Measurements from ENCODE around the gene CLDND2.
A peak's percentile ranks its signal among the peaks of the same experiment; 100 is the strongest.

CLDND2 gene

DNA sequence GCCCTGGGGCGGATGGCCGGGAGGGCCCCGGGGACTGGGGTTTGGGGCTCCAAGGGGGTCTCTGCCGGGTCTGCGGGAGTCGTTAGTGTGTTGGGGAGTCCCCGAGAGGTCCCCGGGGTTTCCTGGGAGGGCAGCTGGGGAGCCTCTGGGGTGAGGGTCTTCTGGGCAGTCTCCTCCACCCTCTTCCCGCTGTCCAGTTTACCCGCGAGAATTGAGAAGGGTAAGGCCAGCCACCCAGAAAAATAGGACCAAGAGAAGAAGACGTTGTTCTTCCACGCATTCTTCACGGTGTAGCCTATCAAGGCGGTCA lies 1.6 kb downstream of the CLDND2 start:
- peak overlapping the region; percentile 91 for H3K27ac Mint-ChIP-seq
- no peaks in the 10 kb centered on the region for H3K36me3 Mint-ChIP-seq
- H3K4me1 Mint-ChIP-seq = peaks cover 72% of the 10 kb centered on the region
- H3K4me3 Mint-ChIP-seq = peak overlapping the region; percentile 100
- no peaks in the 10 kb centered on the region for H3K27me3 Mint-ChIP-seq
- no peaks in the 10 kb centered on the region for H3K9me3 Mint-ChIP-seq

DNA sequence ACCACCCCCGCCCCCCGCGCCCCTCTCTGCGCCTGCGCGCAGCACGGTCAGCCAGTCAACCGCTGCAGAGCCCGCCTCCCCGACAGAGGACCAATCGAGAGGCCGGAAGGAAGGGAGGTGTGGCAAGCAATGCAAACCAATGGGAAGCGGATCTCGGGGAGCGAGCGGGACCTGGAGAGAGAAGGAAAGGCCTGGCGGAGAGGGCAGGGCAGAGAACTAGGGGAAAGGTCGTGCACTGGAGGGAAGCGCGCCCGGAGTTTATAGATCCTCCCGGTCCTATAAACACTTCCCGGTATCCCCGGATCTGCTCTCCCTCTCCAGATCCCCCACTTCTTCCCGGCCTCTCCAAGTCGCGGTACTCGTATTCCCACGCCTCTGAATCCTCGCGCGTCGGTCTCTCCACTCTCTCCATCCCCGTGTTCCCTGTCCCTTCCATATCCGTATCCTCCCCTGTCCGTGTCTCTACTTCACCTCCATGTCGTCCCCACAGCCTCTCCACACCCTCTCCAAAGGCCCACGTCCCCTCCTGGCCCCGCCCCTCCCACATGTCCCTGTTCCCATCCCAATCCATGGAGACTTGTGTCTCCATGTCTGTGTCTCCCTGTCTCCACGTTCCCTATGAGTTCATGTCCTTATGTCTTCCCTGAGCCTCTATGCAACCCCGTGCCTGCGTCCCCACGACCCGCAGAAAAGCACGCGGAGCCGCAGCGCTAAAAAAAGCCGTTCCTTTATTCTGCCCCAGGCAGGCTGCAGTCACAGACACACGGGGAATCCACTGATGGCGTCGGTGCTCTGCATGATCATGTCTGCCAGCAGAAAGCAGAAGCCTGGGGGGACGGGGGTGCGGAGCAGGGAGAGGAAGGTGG lies 2.2 kb downstream of the CLDND2 start:
- no peaks in the 10 kb centered on the region for H3K36me3 Mint-ChIP-seq
- H3K27ac Mint-ChIP-seq = peak overlapping the region; percentile 91
- no peaks in the 10 kb centered on the region for H3K27me3 Mint-ChIP-seq
- no peaks in the 10 kb centered on the region for H3K9me3 Mint-ChIP-seq
- peak overlapping the region; percentile 100 for H3K4me3 Mint-ChIP-seq
- H3K4me1 Mint-ChIP-seq = peaks cover 70% of the 10 kb centered on the region

DNA sequence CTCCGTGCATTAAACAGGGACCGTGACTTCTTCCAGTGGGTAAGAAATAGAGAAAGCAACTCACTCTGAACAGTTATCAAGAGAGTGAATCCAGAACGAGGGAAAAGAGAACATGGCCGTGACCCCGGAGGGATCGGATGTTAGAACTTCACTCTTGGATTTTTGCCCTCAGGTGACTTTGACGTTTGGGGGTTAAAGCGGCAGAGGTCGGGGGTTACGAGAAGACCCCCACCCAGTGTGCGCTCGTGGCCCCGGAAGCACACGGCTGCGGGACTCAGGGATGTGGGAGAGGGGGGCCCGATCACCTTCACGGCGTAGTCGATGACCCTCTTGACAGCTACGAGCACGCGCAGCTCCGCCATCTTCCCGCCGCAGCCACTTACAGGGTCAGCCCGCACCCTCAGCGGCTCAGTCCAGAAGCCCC lies 2.8 kb downstream of the CLDND2 start, which contains the start of gene ETFB:
Gene ETFB, minus strand, starts transcription at position 424 of the 424 bp plus-strand sequence. Its CDS starts 62 bp downstream, at position 362.
- Mint-ChIP-seq H3K4me3 (peak within 1 kb of the TSS; percentile 100), H3K9me3 (no peaks in the 10 kb centered on the region), H3K36me3 (no peaks in the 10 kb centered on the region), H3K4me1 (peaks cover 64% of the 10 kb centered on the region), H3K27ac (peak within 1 kb of the TSS; percentile 97), H3K27me3 (no peaks in the 10 kb centered on the region)

DNA sequence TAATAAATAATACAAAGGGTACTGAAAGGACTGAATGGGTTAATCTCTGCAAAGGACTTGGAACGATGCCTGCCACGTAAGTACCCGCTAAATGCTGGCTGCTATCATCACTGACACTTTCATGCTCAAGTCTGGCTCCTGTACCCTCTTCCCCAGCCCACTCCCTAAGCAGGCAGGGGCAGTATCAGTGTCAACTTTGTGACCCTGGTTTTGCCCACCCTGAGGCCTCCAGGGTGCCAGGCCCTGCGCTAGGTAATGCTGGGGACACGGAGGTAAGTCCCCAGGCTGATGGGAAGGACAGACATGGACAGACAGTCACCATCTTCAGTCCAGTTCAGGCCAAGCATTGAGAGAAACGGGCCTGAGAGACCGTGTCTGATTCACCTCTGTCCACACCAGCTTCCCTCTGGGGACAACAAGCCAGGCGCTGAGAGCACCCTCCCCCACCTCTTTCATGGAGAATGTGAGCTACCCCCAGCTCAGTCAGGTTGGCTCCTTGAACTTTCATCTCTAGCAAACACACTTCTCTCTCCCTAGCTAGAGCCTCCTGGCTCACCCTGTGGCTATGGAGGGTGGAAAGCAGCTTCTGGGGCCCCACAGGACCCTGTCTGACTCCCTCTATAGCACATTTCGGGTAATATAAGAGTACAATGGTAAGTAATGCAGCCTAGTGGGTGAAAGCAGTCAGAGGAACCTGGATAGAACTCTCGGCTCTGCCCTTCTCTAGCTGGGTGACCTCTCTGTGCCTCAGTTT lies 3.4 kb downstream of the CLDND2 start:
- peak overlapping the region; percentile 100 for H3K4me3 Mint-ChIP-seq
- peak overlapping the region; percentile 97 for H3K27ac Mint-ChIP-seq
- H3K36me3 Mint-ChIP-seq = no peaks in the 10 kb centered on the region
- no peaks in the 10 kb centered on the region for H3K9me3 Mint-ChIP-seq
- H3K4me1 Mint-ChIP-seq = peaks cover 58% of the 10 kb centered on the region
- no peaks in the 10 kb centered on the region for H3K27me3 Mint-ChIP-seq

DNA sequence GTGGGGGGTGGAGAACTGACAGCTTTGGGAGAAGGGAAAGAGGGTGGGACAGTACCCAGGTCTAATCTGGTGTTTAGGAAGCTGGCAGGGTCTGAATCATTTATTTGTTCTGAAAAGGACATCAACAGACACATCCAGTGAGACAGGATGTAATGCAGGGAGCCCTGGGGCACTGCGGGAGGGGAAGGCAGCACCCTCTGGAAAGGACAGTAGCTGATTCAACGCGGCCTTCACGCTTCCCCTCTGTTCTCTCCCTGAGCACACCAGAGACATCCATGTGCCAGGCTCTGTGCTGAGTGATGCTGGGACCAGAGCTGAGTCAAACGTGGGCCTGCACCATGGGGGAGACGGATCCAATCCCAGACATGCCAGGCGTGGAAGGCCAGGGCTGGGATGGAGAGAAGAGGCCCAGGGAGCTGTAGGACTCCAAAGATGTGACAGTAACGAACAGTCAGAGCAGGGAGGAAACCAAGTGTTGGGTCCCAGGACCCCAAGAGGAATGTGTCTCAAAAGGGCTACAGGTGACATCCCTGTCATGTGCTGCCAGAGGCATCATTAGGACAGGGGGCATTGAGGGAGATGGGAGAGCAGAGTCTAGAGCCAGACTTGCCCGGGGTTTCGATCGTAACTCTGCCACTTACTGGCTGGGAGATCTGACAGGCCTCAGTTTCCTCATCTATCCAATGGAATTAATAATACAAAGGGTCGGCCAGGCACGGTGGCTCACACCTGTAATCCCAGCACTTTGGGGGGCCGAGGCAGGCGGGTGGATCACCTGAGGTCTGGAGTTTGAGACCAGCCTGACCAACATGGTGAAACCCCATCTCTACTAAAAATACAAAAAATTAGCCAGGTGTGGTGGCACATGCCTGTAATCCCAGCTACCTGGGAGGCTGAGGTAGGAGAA lies 4.3 kb downstream of the CLDND2 start:
- peak overlapping the region; percentile 82 for H3K27ac Mint-ChIP-seq
- peak overlapping the region; percentile 52 for H3K4me3 Mint-ChIP-seq
- H3K27me3 Mint-ChIP-seq = no peaks in the 10 kb centered on the region
- peaks cover 56% of the 10 kb centered on the region for H3K4me1 Mint-ChIP-seq
- H3K36me3 Mint-ChIP-seq = no peaks in the 10 kb centered on the region
- no peaks in the 10 kb centered on the region for H3K9me3 Mint-ChIP-seq

DNA sequence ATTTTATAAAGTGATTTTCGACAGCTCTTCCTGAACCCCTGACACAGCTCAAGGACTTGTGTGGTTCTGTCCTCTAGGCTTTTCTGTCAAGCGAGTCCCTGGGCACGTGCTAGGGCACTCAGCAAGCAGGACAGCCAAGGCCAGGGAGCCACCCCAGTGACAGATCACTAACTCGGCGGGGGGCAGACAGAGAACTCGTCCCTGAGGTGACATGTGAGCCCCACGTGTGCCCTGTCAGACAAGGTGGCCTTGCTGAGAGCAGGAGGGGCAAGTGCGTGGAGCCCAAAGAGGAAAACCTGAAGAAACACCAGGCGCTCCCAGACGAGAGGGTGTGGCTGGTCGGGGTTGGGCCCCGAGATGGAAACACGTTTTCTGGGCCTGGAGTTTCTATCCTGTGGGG lies 7.6 kb downstream of the CLDND2 start:
- Mint-ChIP-seq H3K9me3 (no peaks in the 10 kb centered on the region), H3K36me3 (no peaks in the 10 kb centered on the region), H3K4me3 (no peak overlapping the region), H3K27ac (no peak overlapping the region), H3K27me3 (no peaks in the 10 kb centered on the region), H3K4me1 (peaks cover 48% of the 10 kb centered on the region)

DNA sequence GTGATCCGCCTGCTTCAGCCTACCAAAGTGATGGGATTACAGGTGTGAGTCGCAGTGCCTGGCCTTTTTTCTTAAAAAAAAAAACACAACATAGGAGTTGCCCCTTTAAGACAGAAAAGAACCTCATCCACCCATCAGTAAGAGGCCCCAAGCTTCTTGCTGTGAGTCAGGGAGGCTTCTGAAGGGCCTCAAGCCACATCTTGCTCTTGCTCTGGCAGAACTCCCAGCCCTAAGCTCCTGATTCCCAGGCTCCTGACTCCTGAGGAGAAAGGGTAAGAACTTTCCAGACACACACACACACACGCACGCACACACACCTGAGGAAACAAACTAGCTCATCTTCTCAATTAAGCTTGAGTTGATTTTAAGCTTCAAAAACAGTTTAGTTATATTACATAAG lies 9.5 kb downstream of the CLDND2 start:
- Mint-ChIP-seq H3K27ac (no peak overlapping the region), H3K36me3 (no peaks in the 10 kb centered on the region), H3K4me1 (peaks cover 48% of the 10 kb centered on the region), H3K27me3 (no peaks in the 10 kb centered on the region), H3K4me3 (no peak overlapping the region), H3K9me3 (no peaks in the 10 kb centered on the region)

DNA sequence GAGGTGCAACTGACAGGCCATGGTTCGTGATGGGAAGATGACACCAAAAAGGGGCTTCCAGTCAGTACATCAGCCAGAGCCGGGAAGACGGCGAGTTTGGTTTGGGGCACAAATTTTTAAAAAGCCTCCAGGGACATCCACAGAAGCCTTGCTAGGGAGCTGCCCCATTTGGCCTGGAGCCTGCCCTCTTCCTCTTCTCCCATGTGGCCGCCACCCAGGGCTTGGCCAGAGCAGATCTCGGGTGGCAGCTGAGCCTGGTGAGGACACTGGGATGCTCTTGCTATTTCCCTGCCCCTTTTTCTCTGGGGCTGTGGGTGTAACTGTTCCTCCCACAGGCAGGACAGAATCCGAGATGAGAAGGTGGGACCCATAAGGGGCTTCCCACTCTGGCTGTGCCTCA lies 10.9 kb downstream of the CLDND2 start:
- no peak overlapping the region for H3K27ac Mint-ChIP-seq
- H3K4me1 Mint-ChIP-seq = peaks cover 39% of the 10 kb centered on the region
- no peaks in the 10 kb centered on the region for H3K9me3 Mint-ChIP-seq
- no peak overlapping the region for H3K4me3 Mint-ChIP-seq
- H3K27me3 Mint-ChIP-seq = no peaks in the 10 kb centered on the region
- H3K36me3 Mint-ChIP-seq = no peaks in the 10 kb centered on the region

DNA sequence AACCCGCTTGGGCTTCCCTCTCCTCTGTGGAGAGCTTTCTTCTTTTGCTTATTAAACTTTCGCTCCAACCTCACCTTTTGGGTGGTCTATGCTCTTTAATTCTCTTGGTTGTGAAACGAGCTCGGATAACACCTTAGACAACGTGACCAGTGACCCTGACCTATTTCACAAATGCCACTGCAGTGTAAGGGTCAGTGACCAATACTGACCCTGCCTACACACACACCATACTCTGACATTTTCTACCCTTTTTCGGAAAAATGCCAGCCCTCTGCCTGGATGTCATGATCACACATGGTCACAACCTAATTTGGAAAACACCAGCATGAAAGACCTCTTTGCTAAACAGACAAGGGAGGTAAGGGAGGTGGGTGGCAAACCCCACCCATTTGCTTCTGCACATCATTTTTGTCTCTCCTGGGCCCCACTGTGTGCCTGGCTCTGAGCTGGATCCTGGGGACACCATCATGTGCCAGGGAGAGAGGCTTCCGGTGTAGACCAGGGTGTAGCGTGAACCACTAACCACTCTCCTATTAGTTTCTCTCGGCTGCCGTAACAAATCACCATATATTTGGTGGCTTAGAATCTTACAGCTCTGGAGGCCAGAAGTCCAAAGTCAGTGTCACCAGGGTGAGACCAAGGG lies 12.5 kb downstream of the CLDND2 start:
- Mint-ChIP-seq H3K27me3 (no peaks in the 10 kb centered on the region), H3K4me3 (no peak overlapping the region), H3K4me1 (peaks cover 28% of the 10 kb centered on the region), H3K9me3 (no peaks in the 10 kb centered on the region), H3K36me3 (peaks cover 7% of the 10 kb centered on the region), H3K27ac (no peak overlapping the region)

DNA sequence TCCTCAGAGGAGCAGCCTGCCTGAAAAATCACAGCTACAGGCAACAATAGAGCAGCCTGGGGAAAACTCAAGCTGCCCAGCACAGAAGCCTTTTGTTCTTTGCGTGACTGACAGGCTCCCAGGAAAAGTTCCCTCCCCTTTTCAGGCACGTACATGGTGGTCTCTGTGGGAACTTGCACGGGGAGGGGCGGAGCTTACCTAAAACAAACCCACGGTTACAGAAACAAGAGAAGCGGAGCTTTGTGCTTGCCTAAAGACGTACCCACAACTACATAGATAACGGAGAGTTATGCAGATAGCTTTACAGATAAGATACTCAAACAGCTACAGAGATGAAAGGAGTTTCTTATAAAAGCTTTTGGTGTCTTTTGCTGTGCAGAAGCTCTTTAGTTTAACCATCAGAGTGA lies 14.1 kb downstream of the CLDND2 start:
- Mint-ChIP-seq H3K27me3 (no peaks in the 10 kb centered on the region), H3K4me3 (peak overlapping the region; percentile 1), H3K4me1 (peaks cover 28% of the 10 kb centered on the region), H3K27ac (peak overlapping the region; percentile 12), H3K36me3 (peaks cover 7% of the 10 kb centered on the region), H3K9me3 (no peaks in the 10 kb centered on the region)

DNA sequence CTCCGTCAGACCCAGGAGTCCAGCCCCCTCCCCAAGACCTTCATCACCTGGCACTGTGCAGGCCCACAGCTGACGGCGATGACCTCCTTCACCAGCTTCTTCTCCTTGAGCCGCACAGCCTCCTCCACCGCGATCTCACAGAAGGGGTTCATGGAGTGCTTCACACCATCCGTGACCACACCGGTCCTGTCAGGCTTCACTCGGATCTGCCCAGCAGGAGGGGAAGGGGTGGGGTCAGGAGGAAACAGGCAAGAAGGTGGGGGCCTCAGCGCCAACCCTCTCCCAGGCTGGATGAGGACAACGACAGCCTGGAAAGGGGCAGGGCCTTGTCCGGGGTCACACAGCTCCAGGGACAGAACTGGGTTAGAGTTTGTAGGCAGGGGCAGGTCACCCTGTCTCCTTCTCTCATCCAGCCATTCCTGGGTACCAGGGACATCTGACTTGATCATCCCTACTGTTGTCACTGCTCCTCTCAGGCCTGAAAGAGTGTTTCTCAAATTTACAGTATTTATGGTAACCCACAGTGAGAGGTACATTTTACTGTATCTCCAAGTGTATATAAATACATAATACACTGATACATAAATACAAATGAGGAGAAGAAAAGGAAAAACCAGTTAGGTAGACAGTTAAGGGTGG lies 14.6 kb downstream of the CLDND2 start:
- Mint-ChIP-seq H3K27ac (peak overlapping the region; percentile 68), H3K36me3 (peaks cover 7% of the 10 kb centered on the region), H3K27me3 (no peaks in the 10 kb centered on the region), H3K4me1 (peaks cover 24% of the 10 kb centered on the region), H3K9me3 (no peaks in the 10 kb centered on the region), H3K4me3 (no peak overlapping the region)

DNA sequence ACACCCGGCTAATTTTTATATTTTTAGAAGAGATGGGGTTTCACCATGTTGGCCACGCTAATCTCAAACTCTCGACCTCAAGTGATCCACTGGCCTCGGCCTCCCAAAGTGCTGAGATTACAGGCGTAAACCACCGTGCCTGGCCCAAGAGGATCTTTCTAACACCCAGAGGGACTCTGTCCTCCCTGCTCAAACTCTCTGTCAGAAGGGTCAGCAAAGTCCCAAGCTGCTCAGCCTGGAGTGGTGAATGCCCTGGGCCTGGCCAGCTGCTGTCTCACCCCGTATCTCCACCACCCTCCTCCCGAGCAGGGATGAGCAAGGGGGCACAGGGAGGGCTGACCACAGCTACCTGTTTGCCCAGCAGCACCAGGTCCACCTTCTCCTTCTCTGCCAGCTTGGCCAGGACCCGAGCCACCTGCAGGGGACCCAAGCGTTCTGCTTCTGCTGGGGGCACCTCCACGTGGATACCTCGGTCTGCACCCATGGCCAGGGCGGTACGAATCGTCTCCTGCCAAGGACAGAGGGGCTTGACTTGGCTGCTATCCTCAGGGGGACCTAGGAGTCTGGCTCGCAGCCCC lies 15.9 kb downstream of the CLDND2 start:
- H3K4me1 Mint-ChIP-seq = peaks cover 24% of the 10 kb centered on the region
- peaks cover 7% of the 10 kb centered on the region for H3K36me3 Mint-ChIP-seq
- H3K27ac Mint-ChIP-seq = no peak overlapping the region
- no peaks in the 10 kb centered on the region for H3K27me3 Mint-ChIP-seq
- H3K9me3 Mint-ChIP-seq = no peaks in the 10 kb centered on the region
- no peak overlapping the region for H3K4me3 Mint-ChIP-seq

DNA sequence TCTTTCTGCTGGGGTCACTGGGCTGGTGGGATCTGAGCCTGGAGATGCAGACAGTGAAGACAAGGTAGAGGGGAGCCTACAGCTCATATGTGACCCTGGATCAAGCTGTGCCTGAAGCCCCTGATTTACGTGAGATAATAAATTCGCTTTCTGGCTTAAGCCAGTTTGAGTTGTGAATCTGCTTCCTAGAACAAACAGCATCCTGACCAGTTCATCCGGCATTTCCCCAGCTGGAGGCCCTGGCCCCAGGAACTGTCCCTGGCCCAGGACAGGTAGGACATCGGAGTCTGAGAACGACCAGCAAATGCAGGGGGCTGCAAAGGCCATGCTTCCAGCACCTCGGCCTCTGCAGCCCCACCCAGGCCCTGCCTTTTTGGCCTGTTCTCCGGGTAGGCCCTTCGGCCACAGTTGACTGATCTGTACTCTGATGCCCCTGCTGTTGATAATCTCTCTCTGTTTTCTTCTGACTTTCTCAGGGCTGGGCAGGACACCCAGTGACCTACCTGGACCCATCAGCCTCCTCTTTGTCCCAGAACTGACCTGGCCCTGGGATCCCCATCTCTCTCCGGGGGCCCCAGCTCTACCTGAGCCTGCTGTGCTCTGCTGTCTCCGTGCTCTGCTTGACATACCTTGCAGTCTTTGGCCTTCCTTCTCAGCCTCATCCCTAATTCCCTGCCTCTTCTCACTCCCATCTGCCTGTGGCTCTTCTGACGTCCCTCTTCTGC lies 17.4 kb downstream of the CLDND2 start:
- H3K4me3 Mint-ChIP-seq = no peak overlapping the region
- no peaks in the 10 kb centered on the region for H3K9me3 Mint-ChIP-seq
- H3K36me3 Mint-ChIP-seq = peaks cover 9% of the 10 kb centered on the region
- H3K4me1 Mint-ChIP-seq = peaks cover 20% of the 10 kb centered on the region
- H3K27ac Mint-ChIP-seq = no peak overlapping the region
- no peaks in the 10 kb centered on the region for H3K27me3 Mint-ChIP-seq

All from activated naive CD4-positive, alpha-beta T cell treated with anti-CD3 and anti-CD28 coated beads, Interleukin-2, amount 50 U/mL, for 24 hours (primary cell).